Stimulated activated CD4-positive, alpha-beta T cell treated with anti-CD3 and anti-CD28 coated beads, Interleukin-15, amount 100 ng/mL, for 1 hour (primary cell): ENCODE data around the gene L1CAM.

ENCODE experiments used
- DNase-seq, 2 donors: peaks; one replicate each; pipeline ENCODE4 v3.0.0-alpha.2; 2020; ENCODE audit warnings: low read depth in 1 of 2, low spot score in 1 of 2

L1CAM gene

GRCh38 chrX:153885968-153886903 lies at the start of gene L1CAM:
Gene L1CAM, minus strand, starts transcription at chrX:153886173. Its CDS starts 10,337 bp downstream, at chrX:153875836.
- peak in 1 of 2 donors; percentile 19 for DNase-seq

GRCh38 chrX:153935326-153935851 lies 49.4 kb upstream of the L1CAM start:
- no peak for DNase-seq

GRCh38 chrX:153934762-153935325 lies 48.9 kb upstream of the L1CAM start, which contains the start of gene NAA10:
Gene NAA10, minus strand, starts transcription at chrX:153935037. Its CDS starts 133 bp downstream, at chrX:153934904.
- DNase-seq = peak in 1 of 2 donors; percentile 42

- DNase-seq = no peak
Observed at GRCh38 chrX:153934148-153934761, 48.3 kb upstream of the L1CAM start.

GRCh38 chrX:153933748-153934147 lies 47.8 kb upstream of the L1CAM start:
- no peak for DNase-seq

- no peak for DNase-seq
Observed at GRCh38 chrX:153932220-153932915, 46.4 kb upstream of the L1CAM start.

GRCh38 chrX:153931748-153932147 lies 45.8 kb upstream of the L1CAM start:
- DNase-seq = no peak

- DNase-seq = no peak
Observed at GRCh38 chrX:153931151-153931550, 45.2 kb upstream of the L1CAM start.

- no peak for DNase-seq
Observed at GRCh38 chrX:153930011-153930910, 44.3 kb upstream of the L1CAM start.

GRCh38 chrX:153929576-153929975 lies 43.6 kb upstream of the L1CAM start:
- no peak for DNase-seq

- DNase-seq = no peak
Observed at GRCh38 chrX:153928846-153929245, 42.9 kb upstream of the L1CAM start.

GRCh38 chrX:153927922-153928760 lies 42.2 kb upstream of the L1CAM start:
- peak; percentile 80 to 84 for DNase-seq

- DNase-seq = no peak
Observed at GRCh38 chrX:153927672-153927921, 41.6 kb upstream of the L1CAM start.

GRCh38 chrX:153926858-153927671 lies 41.1 kb upstream of the L1CAM start:
- DNase-seq = peak; percentile 44

- no peak for DNase-seq
Observed at GRCh38 chrX:153926552-153926857, 40.5 kb upstream of the L1CAM start.

GRCh38 chrX:153925739-153926551 lies 40.0 kb upstream of the L1CAM start, which contains the start of gene ARHGAP4:
Gene ARHGAP4, minus strand, starts transcription at chrX:153926264. Its CDS starts 62 bp downstream, at chrX:153926202.
- DNase-seq = peak in 1 of 2 donors; percentile 26

- DNase-seq = no peak
Observed at GRCh38 chrX:153925387-153925738, 39.4 kb upstream of the L1CAM start.
